ENCODE data around the gene SMARCD3.

DNA sequence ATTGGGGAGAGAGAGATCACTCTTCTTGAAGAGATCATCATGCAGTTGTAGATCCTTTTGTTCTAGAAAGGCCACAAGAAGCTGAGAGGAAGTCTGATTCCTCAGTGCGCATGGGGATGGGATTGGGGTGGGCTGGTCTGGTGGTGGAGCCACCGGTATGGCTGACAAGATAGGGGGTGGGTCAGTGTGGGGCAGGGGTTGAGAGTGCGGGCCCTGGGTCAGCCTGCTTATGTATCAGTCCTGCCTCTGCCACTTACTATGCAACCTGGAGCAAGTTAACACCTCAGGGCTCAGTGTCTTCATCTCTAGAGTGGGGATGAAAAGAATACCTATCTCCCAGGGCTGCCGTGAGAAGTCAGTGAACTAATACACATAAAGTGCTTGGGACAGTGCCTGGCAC, 8.0 kb downstream of the SMARCD3 start:
- TF ChIP-seq, protein P1, sequence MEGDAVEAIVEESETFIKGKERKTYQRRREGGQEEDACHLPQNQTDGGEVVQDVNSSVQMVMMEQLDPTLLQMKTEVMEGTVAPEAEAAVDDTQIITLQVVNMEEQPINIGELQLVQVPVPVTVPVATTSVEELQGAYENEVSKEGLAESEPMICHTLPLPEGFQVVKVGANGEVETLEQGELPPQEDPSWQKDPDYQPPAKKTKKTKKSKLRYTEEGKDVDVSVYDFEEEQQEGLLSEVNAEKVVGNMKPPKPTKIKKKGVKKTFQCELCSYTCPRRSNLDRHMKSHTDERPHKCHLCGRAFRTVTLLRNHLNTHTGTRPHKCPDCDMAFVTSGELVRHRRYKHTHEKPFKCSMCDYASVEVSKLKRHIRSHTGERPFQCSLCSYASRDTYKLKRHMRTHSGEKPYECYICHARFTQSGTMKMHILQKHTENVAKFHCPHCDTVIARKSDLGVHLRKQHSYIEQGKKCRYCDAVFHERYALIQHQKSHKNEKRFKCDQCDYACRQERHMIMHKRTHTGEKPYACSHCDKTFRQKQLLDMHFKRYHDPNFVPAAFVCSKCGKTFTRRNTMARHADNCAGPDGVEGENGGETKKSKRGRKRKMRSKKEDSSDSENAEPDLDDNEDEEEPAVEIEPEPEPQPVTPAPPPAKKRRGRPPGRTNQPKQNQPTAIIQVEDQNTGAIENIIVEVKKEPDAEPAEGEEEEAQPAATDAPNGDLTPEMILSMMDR (IDR thresholded peaks at IDR 0.05): no peak
- TF ChIP-seq POLR2A (IDR thresholded peaks at IDR 0.05): no peak

Measured in thyroid gland (tissue), 4 donors.